ENCODE results near the gene SGMS1.

- TF ChIP-seq SIN3A (IDR thresholded peaks at IDR 0.05; ENCODE audit: borderline replicate concordance, insufficient read depth, low read length) (no peak), POLR2AphosphoS5 (IDR thresholded peaks at IDR 0.05; ENCODE audit: low read depth, low read length) (no peak), REST (IDR thresholded peaks at IDR 0.05; ENCODE audit: insufficient read depth in 1 of 2, low read depth in 2 of 2, low read length in 2 of 2) (no peak)
Observed at GRCh38 chr10:50574931-50575330, 48.8 kb downstream of the SGMS1 start.
